ENCODE results near the gene BUD23. TPM values are rescaled to one million over a fixed set of nuclear protein-coding genes. Genes with fewer than 3 reads are reported as not detected.

The BUD23 gene
- total RNA-seq, 4 donors from 2014 or later, result 41.5 to 65.0 (median 45.3) TPM

DNA sequence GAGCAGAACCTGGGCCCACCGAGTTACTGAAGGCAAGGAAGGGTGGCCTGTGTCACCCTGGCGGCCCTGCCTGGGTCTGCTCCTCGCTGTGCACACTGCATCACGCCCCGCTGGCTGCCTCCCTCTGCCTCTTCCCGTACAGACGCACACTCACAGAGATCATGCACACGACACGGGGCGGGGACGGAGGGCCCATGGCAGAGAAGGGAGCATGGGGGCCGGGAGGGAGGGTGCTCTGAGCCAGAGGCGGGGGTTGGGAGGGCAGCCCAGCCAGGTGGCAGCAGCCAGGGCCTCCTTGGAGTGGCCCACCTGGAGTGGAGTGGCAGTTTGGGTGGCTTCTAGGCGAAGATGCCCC is 16.6 kb downstream of the BUD23 start:
- no peaks in the 10 kb centered on the region for H3K9me3 ChIP-seq
- no peaks in the 10 kb centered on the region for H3K27me3 ChIP-seq
- peaks cover 0 to 17% (median 7%) of the 10 kb centered on the region in 3 donors for H3K4me1 ChIP-seq
- H3K27ac ChIP-seq, result no peak overlapping the region
- no peak for TF ChIP-seq POLR2AphosphoS5 (IDR thresholded peaks at IDR 0.05)
- no peak for TF ChIP-seq POLR2A (IDR thresholded peaks at IDR 0.05)
- TF ChIP-seq, protein P1, sequence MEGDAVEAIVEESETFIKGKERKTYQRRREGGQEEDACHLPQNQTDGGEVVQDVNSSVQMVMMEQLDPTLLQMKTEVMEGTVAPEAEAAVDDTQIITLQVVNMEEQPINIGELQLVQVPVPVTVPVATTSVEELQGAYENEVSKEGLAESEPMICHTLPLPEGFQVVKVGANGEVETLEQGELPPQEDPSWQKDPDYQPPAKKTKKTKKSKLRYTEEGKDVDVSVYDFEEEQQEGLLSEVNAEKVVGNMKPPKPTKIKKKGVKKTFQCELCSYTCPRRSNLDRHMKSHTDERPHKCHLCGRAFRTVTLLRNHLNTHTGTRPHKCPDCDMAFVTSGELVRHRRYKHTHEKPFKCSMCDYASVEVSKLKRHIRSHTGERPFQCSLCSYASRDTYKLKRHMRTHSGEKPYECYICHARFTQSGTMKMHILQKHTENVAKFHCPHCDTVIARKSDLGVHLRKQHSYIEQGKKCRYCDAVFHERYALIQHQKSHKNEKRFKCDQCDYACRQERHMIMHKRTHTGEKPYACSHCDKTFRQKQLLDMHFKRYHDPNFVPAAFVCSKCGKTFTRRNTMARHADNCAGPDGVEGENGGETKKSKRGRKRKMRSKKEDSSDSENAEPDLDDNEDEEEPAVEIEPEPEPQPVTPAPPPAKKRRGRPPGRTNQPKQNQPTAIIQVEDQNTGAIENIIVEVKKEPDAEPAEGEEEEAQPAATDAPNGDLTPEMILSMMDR (IDR thresholded peaks at IDR 0.05), result no peak
- TF ChIP-seq EP300 (IDR thresholded peaks at IDR 0.05), result no peak
- H3K36me3 ChIP-seq, result peaks cover 0 to 89% of the 10 kb centered on the region in 2 donors
- 75 to 83% methylated on average over 1 of the region's 14 CpGs for WGBS, 2 donors (ENCODE audit: low coverage in 1 of 2)
- ATAC-seq, result no peak
- no peak overlapping the region for H3K4me3 ChIP-seq

DNA sequence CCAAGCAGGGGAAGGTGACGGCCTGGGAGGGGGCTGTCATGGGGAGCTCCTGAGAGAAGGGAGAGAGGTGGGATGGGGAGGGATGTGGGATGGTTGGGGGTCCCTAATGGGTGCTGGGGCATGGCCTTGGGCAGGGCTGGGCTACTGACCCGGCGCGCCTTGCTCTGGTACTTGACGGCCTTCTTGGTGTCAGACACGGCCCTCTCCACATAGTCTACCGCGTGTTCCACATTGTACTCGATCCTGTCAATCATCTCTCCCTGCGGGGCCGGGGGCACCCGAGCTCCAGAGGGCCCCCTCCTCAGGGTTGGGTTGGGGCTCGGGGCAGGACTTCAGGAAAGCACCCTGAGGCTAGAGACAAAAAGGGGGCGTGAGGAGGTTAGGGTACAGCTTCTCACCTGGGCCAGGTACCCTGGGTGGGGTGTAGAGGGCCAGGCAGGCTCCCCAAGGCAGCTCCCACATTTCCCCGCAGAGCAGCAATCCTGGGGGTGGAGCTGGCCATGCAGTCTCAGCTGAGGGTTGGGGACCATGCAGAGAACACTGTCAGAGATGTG is 17.3 kb downstream of the BUD23 start:
- ATAC-seq, result no peak
- H3K4me3 ChIP-seq, result no peak overlapping the region
- no peak overlapping the region for H3K27ac ChIP-seq
- TF ChIP-seq EP300 (IDR thresholded peaks at IDR 0.05) (no peak), POLR2AphosphoS5 (IDR thresholded peaks at IDR 0.05) (no peak), POLR2A (IDR thresholded peaks at IDR 0.05) (no peak)
- TF ChIP-seq, protein P1 (IDR thresholded peaks at IDR 0.05), result no peak
- H3K9me3 ChIP-seq, result no peaks in the 10 kb centered on the region
- WGBS, 2 donors (ENCODE audit: low coverage in 1 of 2), result 67 to 95% methylated on average over 1 to 4 of the region's 15 CpGs
- H3K4me1 ChIP-seq, result peaks cover 0 to 22% (median 7%) of the 10 kb centered on the region in 3 donors
- no peaks in the 10 kb centered on the region for H3K27me3 ChIP-seq
- H3K36me3 ChIP-seq, result peaks cover 0 to 87% of the 10 kb centered on the region in 2 donors

DNA sequence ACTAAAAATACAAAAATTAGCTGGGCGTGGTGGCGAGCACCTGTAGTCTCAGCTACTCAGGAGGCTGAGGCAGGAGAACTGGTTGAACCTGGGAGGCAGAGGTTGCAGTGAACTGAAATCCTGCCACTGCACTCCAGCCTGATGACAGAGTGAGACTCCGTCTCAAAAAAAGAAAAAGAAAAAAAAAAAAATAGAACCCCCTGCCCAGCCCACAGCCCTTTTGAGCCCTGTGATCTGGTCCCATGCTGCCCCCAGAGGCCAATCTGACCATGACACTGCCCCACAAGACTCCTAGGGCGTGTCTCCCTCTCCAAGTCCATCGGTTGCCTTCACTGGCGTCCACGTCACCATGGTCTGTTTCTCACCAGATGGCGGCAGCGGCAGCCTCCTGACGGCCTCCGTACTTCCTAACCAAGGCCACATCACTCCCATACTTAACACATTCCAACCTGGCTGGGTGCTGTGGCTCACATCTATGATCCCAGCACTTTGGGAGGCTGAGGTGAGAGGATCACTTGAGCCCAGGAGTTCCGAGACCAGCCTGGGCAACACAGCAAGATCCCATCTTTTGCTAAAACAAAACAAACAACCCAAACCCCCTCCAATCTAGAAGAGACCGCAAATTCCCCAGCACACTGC is 18.1 kb downstream of the BUD23 start:
- no peak for ATAC-seq
- no peaks in the 10 kb centered on the region for H3K9me3 ChIP-seq
- no peak overlapping the region for H3K27ac ChIP-seq
- H3K27me3 ChIP-seq, result no peaks in the 10 kb centered on the region
- no peak overlapping the region for H3K4me3 ChIP-seq
- TF ChIP-seq, protein P1 (IDR thresholded peaks at IDR 0.05), result peak in 2 of 4 experiments; percentile 46 to 56
- TF ChIP-seq POLR2A (IDR thresholded peaks at IDR 0.05), result no peak
- TF ChIP-seq EP300 (IDR thresholded peaks at IDR 0.05), result no peak
- no peak for TF ChIP-seq POLR2AphosphoS5 (IDR thresholded peaks at IDR 0.05)
- WGBS, 2 donors (ENCODE audit: low coverage in 1 of 2), result 72 to 75% methylated on average over 4 to 13 of the region's 13 CpGs
- H3K36me3 ChIP-seq, result peaks cover 0 to 87% of the 10 kb centered on the region in 2 donors
- H3K4me1 ChIP-seq, result peaks cover 0 to 22% (median 7%) of the 10 kb centered on the region in 3 donors

DNA sequence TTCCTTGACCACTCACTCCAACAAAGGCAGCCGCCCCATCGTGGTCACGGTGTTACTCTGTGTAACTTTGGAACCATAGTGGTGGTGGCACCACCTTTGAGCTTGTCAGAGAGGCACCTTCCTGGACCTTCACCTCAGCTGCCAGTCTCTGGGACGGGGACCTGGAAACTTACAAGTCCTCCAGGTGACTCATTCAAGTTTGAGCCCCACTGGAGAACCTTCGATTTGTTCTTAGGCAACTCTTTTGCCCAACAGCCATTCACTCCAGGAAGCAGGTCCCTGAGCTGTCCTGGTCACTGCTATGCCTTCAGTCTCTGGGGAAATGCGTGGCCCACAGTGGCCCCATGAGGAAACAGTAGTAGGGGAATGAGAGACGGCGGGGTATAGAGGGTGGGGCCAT is 18.8 kb downstream of the BUD23 start:
- H3K4me3 ChIP-seq, result no peak overlapping the region
- TF ChIP-seq, protein P1 (IDR thresholded peaks at IDR 0.05), result no peak
- TF ChIP-seq EP300 (IDR thresholded peaks at IDR 0.05) (no peak), POLR2A (IDR thresholded peaks at IDR 0.05) (no peak)
- ATAC-seq, result no peak
- H3K27ac ChIP-seq, result no peak overlapping the region
- peaks cover 0 to 22% (median 7%) of the 10 kb centered on the region in 3 donors for H3K4me1 ChIP-seq
- no peaks in the 10 kb centered on the region for H3K27me3 ChIP-seq
- H3K36me3 ChIP-seq, result peaks cover 0 to 87% of the 10 kb centered on the region in 2 donors
- WGBS, 2 donors (ENCODE audit: low coverage in 1 of 2), result 80% methylated on average over 1 of the region's 8 CpGs; no CpG with 5 or more reads in 1 of the 2 donors
- no peaks in the 10 kb centered on the region for H3K9me3 ChIP-seq

DNA sequence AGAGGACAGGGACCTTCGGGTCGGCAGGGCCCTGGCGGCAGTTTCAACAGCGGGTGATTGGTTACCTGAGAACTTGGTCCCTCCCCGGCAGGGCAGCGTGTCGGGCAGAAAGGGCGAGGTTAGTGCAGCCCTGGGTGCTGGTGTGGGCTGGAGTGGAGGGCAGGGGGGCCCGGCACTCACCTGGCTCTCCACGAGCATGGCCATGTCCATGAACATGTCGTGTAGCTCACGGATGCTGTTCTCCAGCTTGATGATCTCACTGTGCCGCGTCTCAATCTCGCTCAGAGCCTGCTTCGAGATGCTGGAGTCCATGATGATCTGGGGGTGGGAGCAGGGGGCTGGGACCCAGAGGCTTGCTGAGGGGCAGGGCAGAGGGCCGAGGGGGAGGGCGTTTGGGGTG is 19.3 kb downstream of the BUD23 start:
- TF ChIP-seq, protein P1 (IDR thresholded peaks at IDR 0.05), result no peak
- no peak for TF ChIP-seq POLR2A (IDR thresholded peaks at IDR 0.05)
- TF ChIP-seq POLR2AphosphoS5 (IDR thresholded peaks at IDR 0.05), result no peak
- no peak for TF ChIP-seq EP300 (IDR thresholded peaks at IDR 0.05)
- no CpG with 5 or more reads among the region's 18 CpGs for WGBS, 2 donors (ENCODE audit: low coverage in 1 of 2)
- Histone ChIP-seq H3K9me3 (no peaks in the 10 kb centered on the region), H3K36me3 (peaks cover 0 to 87% of the 10 kb centered on the region in 2 donors), H3K4me1 (peaks cover 0 to 22% (median 7%) of the 10 kb centered on the region in 3 donors), H3K4me3 (no peak overlapping the region), H3K27ac (no peak overlapping the region), H3K27me3 (no peaks in the 10 kb centered on the region)
- no peak for ATAC-seq

All from gastroesophageal sphincter (tissue), 4 donors.